SU-DHL-6 (cell line): ENCODE data around the gene HMX1.

Experiments used
- H2AFZ ChIP-seq: fragments of 200-600 bp; sonication (generic); 2 replicates; pipeline ENCODE4 v1.6.1; 2014; ENCODE audit warnings: low read depth, mild to moderate bottlenecking, moderate library complexity, mixed read lengths, antibody characterized with exemption, low read length; ENCODE audit not compliant: severe bottlenecking
- H3F3A ChIP-seq: fragments of 200-600 bp; shearing (Covaris generic); 2 replicates; pipeline ENCODE4 v1.6.0; 2016; ENCODE audit warnings: antibody characterized with exemption, mild to moderate bottlenecking; ENCODE audit not compliant: insufficient read depth
- H3K27ac ChIP-seq: fragments of 200-600 bp; sonication (generic); 2 replicates; pipeline ENCODE4 v1.5.1; 2016; ENCODE audit warnings: low read depth, mild to moderate bottlenecking, low read length, moderate library complexity, mixed read lengths
- H3K27me3 ChIP-seq: fragments of 200-600 bp; sonication (generic), shearing (Covaris generic); 2 replicates; pipeline ENCODE4 v1.6.0; 2014; ENCODE audit warnings: mild to moderate bottlenecking, low read length
- H3K36me3 ChIP-seq: fragments of 200-600 bp; sonication (generic); 2 replicates; pipeline ENCODE4 v1.6.1; 2014; ENCODE audit warnings: mild to moderate bottlenecking, low read length, mixed read lengths
- H3K4me2 ChIP-seq: fragments of 300-600, 200-600 bp; shearing (Covaris generic), sonication (generic); 2 replicates; pipeline ENCODE4 v1.6.0; 2014; ENCODE audit warnings: low read length, low read depth, mild to moderate bottlenecking; ENCODE audit not compliant: poor library complexity, severe bottlenecking
- H3K4me3 ChIP-seq: fragments of 200-600 bp; sonication (generic); 2 replicates; pipeline ENCODE4 v1.5.1; 2014; ENCODE audit warnings: antibody characterized with exemption, low read length, mild to moderate bottlenecking, mixed read lengths; ENCODE audit not compliant: insufficient read depth, poor library complexity, severe bottlenecking
- H3K79me2 ChIP-seq: fragments of 200-600 bp; sonication (generic); 2 replicates; pipeline ENCODE4 v1.6.1; 2014; ENCODE audit warnings: mild to moderate bottlenecking, low read length, moderate library complexity; ENCODE audit not compliant: insufficient read depth
- H3K9ac ChIP-seq: fragments of 200-600 bp; sonication (generic); 2 replicates; pipeline ENCODE4 v1.7.0; 2014; ENCODE audit warnings: mild to moderate bottlenecking, low read length
- H3K9me2 ChIP-seq: fragments of 200-600 bp; sonication (generic); replicated peaks from 2 replicates; pipeline ENCODE4 v1.6.1; 2014; ENCODE audit warnings: low read length; ENCODE audit not compliant: insufficient read depth
- H3K9me3 ChIP-seq: fragments of 200-600 bp; sonication (generic); 2 replicates; pipeline ENCODE4 v1.6.1; 2014; ENCODE audit warnings: low read length, mixed read lengths; ENCODE audit not compliant: insufficient read depth
- H4K20me1 ChIP-seq: fragments of 200-600 bp; sonication (generic); 2 replicates; pipeline ENCODE4 v1.6.1; 2014; ENCODE audit warnings: low read depth, mild to moderate bottlenecking, antibody characterized with exemption, low read length, moderate library complexity, mixed read lengths
- EZH2phosphoT487 ChIP-seq: fragments of 200-600 bp; sonication (generic), shearing (Covaris generic); conservative IDR thresholded peaks from 2 replicates; pipeline ENCODE4 v1.6.1; 2018; ENCODE audit warnings: mild to moderate bottlenecking, antibody characterized with exemption, low read length, moderate library complexity, mixed read lengths
- TF ChIP-seq, protein P1 (sequence below): fragments of 200-600 bp; sonication (generic); IDR thresholded peaks from one replicate; pipeline ENCODE4 v1.5.1; 2017; ENCODE audit warnings: antibody characterized with exemption, mild to moderate bottlenecking, low read length, moderate library complexity; ENCODE audit not compliant: insufficient read depth, poor library complexity, severe bottlenecking

The HMX1 gene

GRCh38 chr4:8828869-8829268 lies 42.8 kb downstream of the HMX1 start:
- Histone ChIP-seq H3K9ac (no peak overlapping the region), H3K27me3 (no peaks in the 10 kb centered on the region), H3K4me2 (no peak overlapping the region), H4K20me1 (no peaks in the 10 kb centered on the region), H3K4me3 (no peak overlapping the region), H3K36me3 (no peaks in the 10 kb centered on the region), H3K27ac (no peak overlapping the region), H3K79me2 (no peaks in the 10 kb centered on the region), H2AFZ (no peak overlapping the region), H3K9me2 (no peaks in the 10 kb centered on the region), H3K9me3 (no peaks in the 10 kb centered on the region), H3F3A (no peaks in the 10 kb centered on the region)
- TF ChIP-seq, protein P1, sequence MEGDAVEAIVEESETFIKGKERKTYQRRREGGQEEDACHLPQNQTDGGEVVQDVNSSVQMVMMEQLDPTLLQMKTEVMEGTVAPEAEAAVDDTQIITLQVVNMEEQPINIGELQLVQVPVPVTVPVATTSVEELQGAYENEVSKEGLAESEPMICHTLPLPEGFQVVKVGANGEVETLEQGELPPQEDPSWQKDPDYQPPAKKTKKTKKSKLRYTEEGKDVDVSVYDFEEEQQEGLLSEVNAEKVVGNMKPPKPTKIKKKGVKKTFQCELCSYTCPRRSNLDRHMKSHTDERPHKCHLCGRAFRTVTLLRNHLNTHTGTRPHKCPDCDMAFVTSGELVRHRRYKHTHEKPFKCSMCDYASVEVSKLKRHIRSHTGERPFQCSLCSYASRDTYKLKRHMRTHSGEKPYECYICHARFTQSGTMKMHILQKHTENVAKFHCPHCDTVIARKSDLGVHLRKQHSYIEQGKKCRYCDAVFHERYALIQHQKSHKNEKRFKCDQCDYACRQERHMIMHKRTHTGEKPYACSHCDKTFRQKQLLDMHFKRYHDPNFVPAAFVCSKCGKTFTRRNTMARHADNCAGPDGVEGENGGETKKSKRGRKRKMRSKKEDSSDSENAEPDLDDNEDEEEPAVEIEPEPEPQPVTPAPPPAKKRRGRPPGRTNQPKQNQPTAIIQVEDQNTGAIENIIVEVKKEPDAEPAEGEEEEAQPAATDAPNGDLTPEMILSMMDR: no peak
- no peak for TF ChIP-seq EZH2phosphoT487

DNA sequence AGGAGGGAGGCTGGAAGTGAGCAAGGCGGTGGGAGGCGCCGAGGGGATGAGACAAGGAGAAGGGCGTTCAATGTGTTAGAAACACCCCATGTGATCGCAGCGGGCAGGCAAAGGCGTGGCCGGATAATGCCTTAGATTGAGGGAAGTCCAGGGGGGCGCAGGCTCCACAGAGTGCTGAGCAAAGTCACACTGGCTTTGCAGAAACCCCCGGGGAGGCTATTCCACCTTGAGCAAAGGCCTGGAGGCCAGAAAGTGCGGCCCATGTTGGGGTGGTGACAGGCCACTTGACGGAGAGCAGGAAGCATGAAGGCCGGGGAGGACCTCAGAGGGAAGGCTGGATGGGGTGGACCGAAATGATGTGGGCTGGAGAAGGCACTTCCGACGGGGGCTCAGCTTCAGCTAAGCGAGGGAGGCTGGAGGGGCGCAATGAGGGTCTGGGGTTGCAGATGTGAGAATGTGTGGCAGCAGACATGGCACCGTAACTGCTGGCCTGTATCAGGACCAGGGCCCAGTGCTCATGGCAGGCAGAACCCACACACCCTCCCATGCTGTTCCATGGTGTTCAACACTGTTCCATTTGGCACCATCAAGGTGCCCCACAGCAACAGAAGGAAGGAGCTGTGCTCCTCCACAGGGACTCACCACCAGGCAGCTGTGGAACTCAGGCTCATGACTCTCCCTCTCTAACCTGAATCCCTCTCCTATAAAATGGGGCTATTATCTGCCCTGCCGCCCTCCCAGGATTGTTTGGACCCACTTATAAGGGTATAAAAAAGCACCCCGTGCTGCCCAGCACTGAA lies 50.3 kb downstream of the HMX1 start:
- no peaks in the 10 kb centered on the region for H3K79me2 ChIP-seq
- no peak overlapping the region for H3K4me3 ChIP-seq
- H4K20me1 ChIP-seq: no peaks in the 10 kb centered on the region
- TF ChIP-seq, protein P1: no peak
- no peak for TF ChIP-seq EZH2phosphoT487
- no peaks in the 10 kb centered on the region for H3K36me3 ChIP-seq
- no peaks in the 10 kb centered on the region for H3F3A ChIP-seq
- no peak overlapping the region for H2AFZ ChIP-seq
- H3K9me3 ChIP-seq: no peaks in the 10 kb centered on the region
- H3K9ac ChIP-seq: no peak overlapping the region
- no peaks in the 10 kb centered on the region for H3K27me3 ChIP-seq
- no peaks in the 10 kb centered on the region for H3K9me2 ChIP-seq
- no peak overlapping the region for H3K27ac ChIP-seq
- H3K4me2 ChIP-seq: no peak overlapping the region

- Histone ChIP-seq H3K4me2 (no peak overlapping the region), H3K4me3 (no peak overlapping the region), H2AFZ (no peak overlapping the region), H4K20me1 (no peaks in the 10 kb centered on the region), H3K36me3 (no peaks in the 10 kb centered on the region), H3K27me3 (no peaks in the 10 kb centered on the region), H3K9me2 (no peaks in the 10 kb centered on the region), H3K27ac (no peak overlapping the region), H3K9ac (no peak overlapping the region), H3K9me3 (no peaks in the 10 kb centered on the region), H3F3A (no peaks in the 10 kb centered on the region), H3K79me2 (no peaks in the 10 kb centered on the region)
- no peak for TF ChIP-seq EZH2phosphoT487
- TF ChIP-seq, protein P1: no peak
These were observed 51.2 kb downstream of the HMX1 start for GRCh38 chr4:8820178-8821102.
